ENCODE results near the gene PIKFYVE.
A peak's percentile ranks its signal among the peaks of the same experiment; 100 is the strongest.
"Not testable (repeated sequence)": the region's sequence is repeated elsewhere in the genome, so short reads cannot be mapped to it uniquely, and the experiment has no call there.

PIKFYVE gene

GRCh38 chr2:208363485-208363884, 97.4 kb downstream of the PIKFYVE start:
- DNase-seq (ENCODE audit: low spot score), result peak; percentile 19

- no peak for DNase-seq (ENCODE audit: low spot score)
These were observed 100.4 kb downstream of the PIKFYVE start for GRCh38 chr2:208366215-208367127.

- no peak for DNase-seq (ENCODE audit: low spot score)
These were observed 103.0 kb downstream of the PIKFYVE start for GRCh38 chr2:208369091-208369490.

- no peak for DNase-seq (ENCODE audit: low spot score)
These were observed 105.0 kb downstream of the PIKFYVE start for GRCh38 chr2:208370881-208371633.

- no peak for DNase-seq (ENCODE audit: low spot score)
These were observed 105.5 kb downstream of the PIKFYVE start for GRCh38 chr2:208371634-208371935.

- DNase-seq (ENCODE audit: low spot score), result peak; percentile 67
These were observed 107.5 kb downstream of the PIKFYVE start for GRCh38 chr2:208373460-208374089.

GRCh38 chr2:208375491-208376068, 109.5 kb downstream of the PIKFYVE start:
- DNase-seq (ENCODE audit: low spot score), result no peak

- not testable (repeated sequence) for DNase-seq (ENCODE audit: low spot score)
These were observed 111.3 kb downstream of the PIKFYVE start for GRCh38 chr2:208377344-208377860.

- DNase-seq (ENCODE audit: low spot score), result no peak
These were observed 113.1 kb downstream of the PIKFYVE start for GRCh38 chr2:208379192-208379591.

- DNase-seq (ENCODE audit: low spot score), result no peak
These were observed 118.6 kb downstream of the PIKFYVE start for GRCh38 chr2:208384637-208385036.

GRCh38 chr2:208386541-208386940, 120.5 kb downstream of the PIKFYVE start:
- DNase-seq (ENCODE audit: low spot score), result no peak

GRCh38 chr2:208389940-208390339, 123.9 kb downstream of the PIKFYVE start:
- no peak for DNase-seq (ENCODE audit: low spot score)

GRCh38 chr2:208392300-208392699, 126.2 kb downstream of the PIKFYVE start:
- peak; percentile 20 for DNase-seq (ENCODE audit: low spot score)

- not testable (repeated sequence) for DNase-seq (ENCODE audit: low spot score)
These were observed 130.7 kb downstream of the PIKFYVE start for GRCh38 chr2:208396796-208397195.

- DNase-seq (ENCODE audit: low spot score), result no peak
These were observed 133.1 kb downstream of the PIKFYVE start for GRCh38 chr2:208399201-208399600.

GRCh38 chr2:208406474-208407451, 140.7 kb downstream of the PIKFYVE start, which contains the start of gene PTH2R:
PTH2R (plus strand) TSS chr2:208406792; CDS start chr2:208407044, 252 bp downstream.
- DNase-seq (ENCODE audit: low spot score), result no peak

GRCh38 chr2:208407667-208408066, 141.6 kb downstream of the PIKFYVE start:
- DNase-seq (ENCODE audit: low spot score), result no peak
